Measurements from ENCODE around the gene TLR6.

Gene TLR6, protein sequence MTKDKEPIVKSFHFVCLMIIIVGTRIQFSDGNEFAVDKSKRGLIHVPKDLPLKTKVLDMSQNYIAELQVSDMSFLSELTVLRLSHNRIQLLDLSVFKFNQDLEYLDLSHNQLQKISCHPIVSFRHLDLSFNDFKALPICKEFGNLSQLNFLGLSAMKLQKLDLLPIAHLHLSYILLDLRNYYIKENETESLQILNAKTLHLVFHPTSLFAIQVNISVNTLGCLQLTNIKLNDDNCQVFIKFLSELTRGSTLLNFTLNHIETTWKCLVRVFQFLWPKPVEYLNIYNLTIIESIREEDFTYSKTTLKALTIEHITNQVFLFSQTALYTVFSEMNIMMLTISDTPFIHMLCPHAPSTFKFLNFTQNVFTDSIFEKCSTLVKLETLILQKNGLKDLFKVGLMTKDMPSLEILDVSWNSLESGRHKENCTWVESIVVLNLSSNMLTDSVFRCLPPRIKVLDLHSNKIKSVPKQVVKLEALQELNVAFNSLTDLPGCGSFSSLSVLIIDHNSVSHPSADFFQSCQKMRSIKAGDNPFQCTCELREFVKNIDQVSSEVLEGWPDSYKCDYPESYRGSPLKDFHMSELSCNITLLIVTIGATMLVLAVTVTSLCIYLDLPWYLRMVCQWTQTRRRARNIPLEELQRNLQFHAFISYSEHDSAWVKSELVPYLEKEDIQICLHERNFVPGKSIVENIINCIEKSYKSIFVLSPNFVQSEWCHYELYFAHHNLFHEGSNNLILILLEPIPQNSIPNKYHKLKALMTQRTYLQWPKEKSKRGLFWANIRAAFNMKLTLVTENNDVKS

DNA sequence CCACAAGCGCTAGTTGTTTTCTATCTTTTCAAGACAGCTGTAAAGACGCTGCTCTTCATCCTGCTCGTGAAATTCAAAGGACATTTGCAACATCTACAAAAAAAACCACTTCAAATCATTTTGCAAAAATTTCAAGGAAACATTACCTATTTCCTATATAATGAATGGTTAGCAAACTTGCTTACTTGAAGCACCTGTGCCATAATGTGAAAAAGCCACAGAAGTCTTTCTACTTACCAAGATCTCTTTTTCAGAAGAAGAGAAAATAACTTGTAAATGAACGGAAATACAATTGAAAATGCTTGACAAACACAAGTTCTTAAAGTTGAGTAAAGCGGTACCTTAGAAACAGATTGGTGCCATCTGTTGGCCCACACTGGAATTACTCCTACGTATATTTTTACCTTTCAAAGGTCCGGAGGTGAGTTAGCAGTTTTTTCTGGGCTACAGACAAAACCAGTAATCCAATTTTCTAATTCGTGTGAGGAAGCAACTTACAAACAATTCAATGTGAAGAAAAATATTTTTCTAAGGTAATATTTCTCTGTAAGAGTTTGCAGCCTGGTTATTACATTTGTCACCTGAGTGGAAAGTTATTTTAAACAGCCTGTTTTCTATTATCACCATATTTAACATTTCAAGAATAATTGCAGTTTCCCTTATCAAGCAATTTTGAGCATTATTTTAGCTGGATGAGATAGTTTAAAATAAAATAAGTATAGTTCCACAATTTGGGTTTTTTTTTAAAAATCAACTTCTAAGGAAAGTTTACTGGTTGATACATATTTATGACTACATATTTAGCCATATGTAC is at the start of gene TLR6:
Gene TLR6, minus strand, starts transcription at position 294 of the 814 bp plus-strand sequence. CDS start 27,344 bp downstream, outside the sequence.
- no peak for DNase-seq

DNA sequence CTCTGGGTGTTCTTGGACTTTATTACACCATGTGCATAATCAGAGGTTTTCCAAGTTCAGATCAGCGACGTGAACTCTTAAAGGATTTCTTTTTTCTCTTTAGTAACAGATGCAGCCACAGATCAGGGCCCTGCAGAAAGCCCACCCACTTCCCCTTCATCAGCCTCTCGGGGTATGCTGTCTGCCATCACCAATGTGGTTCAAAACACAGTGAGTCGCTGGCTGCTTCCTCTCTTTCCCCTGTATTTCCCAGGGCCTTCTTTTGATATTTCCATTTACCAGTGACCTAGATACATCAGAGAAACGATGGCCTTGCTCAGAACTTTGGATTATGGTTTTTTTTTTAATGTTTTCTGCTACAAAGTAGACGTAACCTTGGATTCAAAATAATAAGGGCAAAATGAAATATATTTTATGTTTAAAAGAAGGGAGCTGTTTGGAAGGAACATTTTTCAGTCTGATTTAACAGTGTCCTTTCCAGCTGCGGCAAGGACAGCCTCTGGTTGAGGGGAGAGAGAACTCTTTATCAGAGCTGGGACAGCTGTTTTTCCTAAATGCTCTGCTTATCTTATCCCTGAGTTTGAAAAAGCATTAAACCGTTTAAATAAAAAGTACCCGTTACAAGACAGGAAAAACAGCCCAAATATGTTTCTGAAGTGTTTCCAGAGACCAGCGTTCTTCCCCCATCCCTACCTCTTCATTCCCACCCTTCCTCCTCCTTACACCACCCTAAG is 49.2 kb upstream of the TLR6 start:
- no peak for DNase-seq

DNA sequence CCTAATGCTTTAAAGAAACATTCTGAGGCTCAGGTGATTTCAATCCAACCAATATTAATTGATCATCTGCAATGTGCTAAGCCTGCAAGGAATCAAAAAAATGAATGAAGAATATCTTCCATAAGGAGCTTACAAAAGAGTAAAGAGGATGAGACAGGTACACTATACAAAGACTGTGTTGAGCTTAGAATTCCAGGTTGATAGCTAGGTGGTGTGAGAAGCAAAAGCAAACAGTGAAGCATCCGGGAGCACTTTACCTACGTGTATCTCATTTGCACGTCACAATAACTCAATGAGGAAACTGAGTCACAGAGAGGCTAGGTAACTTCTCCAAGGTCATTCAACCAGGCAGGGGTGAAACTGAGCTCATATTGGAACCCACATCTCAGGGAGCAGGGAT is 48.1 kb upstream of the TLR6 start:
- DNase-seq, result no peak

DNA sequence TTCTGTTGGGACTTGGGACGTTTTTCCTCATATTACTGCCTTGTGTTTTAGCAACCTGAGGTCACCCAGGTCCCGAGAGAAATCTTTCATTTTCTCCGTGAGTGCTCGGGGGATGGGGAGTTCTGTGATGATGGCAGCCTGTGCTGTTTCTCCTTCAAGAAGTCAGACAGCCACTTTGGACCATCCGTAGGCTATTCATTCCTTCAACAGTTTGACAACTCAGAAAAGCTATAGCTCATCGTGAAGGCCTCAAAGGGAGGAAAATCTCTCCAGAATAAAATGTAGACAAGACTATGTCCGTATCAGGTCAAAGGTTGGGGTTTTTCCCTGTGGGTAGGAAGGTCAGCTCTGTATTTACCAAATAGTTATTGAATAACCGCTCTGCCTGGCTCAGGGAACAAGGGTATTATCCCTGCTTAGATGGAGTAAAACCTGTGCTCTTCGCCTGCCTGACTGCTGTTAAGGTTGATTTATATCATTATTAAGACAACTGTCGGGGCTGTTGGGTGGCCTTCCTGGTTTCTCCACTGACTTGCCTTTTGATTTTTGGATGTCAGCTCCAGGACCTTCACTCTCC is 47.6 kb upstream of the TLR6 start:
- DNase-seq, result no peak

DNA sequence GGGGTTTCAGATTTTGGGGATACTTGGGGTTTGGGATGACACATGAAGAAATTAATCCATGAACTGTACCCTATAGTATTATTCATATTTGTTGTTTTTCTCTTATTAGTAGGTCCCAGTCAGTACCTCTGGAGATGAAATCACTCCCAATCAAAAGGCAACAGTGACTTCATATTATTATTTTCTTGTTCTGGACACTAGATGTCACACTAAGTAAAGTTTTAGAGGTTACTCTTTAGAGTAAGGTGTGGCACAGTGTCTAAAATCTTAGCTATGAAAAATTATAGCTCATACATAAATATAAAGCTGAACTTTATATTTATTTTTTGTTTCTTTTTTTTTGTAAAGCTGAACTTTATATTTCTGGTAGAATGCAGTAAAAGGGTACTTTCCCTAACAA is 46.1 kb upstream of the TLR6 start:
- no peak for DNase-seq

- no peak for DNase-seq
Measured at GRCh38 chr4:38902221-38902620, 45.6 kb upstream of the TLR6 start.

- no peak for DNase-seq
Measured at GRCh38 chr4:38898245-38898644, 41.6 kb upstream of the TLR6 start.

GRCh38 chr4:38896940-38897339 is 40.3 kb upstream of the TLR6 start:
- DNase-seq, result no peak

DNA sequence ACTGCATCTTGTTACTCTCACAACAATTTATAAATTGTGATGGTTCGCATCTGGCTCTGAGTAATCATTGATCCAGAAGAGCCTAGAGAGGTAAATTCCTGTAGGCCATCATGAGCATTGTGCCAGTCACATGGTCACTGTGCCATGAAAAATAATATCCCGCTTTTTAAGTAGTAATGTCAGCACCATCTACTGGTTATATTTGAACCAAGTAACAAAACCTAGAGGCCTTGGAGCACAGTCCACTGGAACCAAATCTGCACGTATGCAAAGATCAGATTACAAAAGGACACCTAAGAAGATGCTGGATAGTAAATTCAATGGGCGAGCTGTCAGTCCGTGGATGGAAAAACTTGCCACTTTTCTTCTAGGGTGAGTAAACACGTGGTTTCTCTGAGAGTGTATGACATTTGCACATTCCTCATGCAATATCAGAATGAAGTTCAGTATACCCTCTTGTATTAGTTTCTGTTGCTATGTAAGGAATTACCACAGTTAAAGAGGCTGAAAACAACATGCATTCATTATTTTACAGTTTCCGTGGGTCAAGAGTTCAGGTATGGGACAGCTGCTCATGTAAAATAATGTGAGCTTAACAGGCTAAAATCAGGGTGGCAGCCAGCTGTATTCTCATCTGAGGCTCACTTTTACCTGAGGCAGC is 37.8 kb upstream of the TLR6 start:
- DNase-seq, result no peak

- no peak for DNase-seq
Measured at GRCh38 chr4:38891051-38891983, 34.7 kb upstream of the TLR6 start.

DNA sequence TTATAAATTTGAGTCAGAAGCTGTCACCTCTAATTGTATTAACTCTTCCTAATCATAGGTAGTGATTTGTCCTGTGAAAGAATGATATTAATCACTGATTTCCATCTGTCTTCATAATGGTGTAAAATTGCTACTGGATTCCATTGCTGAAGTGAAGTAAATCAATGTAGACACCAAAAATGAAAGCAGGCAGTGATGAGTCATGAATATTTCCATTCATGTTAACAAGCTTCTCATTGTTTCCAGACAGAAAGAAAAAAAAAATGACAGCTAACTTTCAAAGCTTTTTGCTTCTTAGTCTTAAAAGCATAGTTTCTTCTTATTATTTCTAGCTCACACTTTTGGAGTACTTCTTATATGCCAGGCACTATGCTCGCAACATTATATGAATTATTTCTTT is 32.5 kb upstream of the TLR6 start:
- no peak for DNase-seq

DNA sequence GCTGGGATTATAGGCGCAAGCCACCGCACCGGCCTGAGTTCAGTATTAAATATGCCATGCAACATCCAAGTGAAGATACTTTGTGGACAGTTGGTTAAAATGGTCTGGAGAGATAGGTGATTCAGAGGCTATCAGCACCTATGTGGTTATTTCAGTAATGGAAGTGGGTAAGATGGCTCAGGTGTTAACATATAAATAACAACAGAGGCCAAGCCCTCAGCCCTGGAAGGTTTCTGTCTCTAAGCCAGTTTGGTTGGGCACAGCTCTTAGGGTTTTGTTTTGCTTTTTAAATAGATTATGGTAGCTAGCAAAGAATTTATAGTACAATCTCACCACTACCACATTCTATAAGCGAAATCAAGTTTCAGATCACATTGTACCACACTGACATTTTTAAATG is 27.6 kb upstream of the TLR6 start:
- no peak for DNase-seq

DNA sequence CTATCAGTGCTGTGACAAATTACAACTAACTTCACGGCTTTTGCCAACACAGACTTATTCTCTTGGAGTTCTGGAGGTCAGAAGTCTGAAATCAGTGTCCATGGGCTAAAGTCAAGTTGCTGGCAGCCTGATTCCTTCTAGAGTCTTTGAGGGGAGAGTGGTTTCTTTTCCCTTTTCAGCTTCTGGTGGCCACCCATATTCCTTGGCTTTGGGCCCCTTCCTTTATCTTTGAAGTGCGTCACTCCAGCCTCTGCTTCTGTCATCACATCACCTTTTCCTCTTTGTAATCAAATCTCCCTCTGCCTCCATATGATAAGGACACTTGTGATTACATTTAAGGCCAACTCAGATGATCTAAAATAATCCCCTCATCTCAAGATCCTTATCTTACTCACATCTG is 20.0 kb upstream of the TLR6 start:
- DNase-seq, result no peak

DNA sequence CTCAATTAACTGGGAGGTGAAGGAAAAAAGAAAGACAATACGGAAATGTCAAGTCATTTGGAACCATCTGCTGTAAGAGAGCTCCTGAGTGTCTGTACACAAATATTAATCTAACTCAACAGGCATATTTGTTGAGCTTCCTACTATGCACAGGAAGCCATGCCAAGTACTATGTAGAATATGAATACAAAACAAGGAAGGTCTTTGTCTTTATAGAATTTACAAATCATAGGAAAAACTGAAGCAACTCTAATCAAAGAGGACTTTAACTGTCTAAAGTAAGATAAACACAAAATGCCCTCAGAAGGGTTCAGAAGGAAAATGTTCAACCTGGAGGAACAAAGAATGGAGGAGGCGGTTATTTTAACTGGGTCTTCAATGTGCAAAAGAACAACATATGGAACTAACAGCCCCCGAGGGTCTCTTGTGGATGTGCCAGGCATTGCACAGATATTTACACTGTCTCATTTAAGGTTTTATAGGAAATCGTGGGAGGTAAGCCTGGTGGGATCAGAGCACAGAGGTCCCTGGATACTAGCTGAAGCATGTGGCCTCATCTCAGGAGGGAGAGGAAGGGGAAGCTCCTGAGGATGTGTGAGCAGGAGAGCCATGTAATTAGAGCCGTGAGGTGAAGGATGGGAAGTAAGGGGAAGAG is 16.8 kb upstream of the TLR6 start:
- no peak for DNase-seq

GRCh38 chr4:38872620-38873019 is 16.0 kb upstream of the TLR6 start:
- no peak for DNase-seq

GRCh38 chr4:38871593-38871992 is 15.0 kb upstream of the TLR6 start:
- no peak for DNase-seq

- DNase-seq, result no peak
Measured at GRCh38 chr4:38870098-38870808, 13.6 kb upstream of the TLR6 start.

DNA sequence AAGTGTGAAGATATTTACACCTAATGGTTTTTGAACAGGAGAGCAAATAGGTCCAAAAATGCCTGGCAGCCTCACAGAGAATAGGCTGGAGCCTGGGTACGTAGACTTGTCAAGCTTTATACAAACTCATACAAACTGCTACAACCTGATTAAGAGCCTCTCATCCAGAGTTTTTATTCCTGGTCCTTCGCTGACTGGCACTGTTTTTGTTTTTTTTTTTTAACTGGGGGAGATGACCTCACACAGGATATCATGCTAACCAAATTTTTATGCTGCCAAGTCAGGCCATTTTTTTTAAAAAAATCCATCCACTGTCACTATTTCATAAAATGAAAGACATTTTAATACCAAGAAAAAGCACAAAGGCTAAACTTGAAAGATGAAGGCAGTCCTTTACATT is 12.9 kb upstream of the TLR6 start:
- DNase-seq, result no peak
